GM18505 (cell line): ENCODE measurements around the gene GDF2.

Experiments used
- ATAC-seq: cut with Tn5 transposase; IDR thresholded peaks from one replicate; pipeline ENCODE4 v1.9.1; 2021; ENCODE audit not compliant: unreplicated experiment
- POLR2A ChIP-seq: IDR thresholded peaks from 4 replicates; pipeline ENCODE4 v1.6.1; 2011; ENCODE audit warnings: borderline replicate concordance; ENCODE audit not compliant: insufficient read depth, insufficient read length; ENCODE audit errors: extremely low read depth

The GDF2 gene

DNA sequence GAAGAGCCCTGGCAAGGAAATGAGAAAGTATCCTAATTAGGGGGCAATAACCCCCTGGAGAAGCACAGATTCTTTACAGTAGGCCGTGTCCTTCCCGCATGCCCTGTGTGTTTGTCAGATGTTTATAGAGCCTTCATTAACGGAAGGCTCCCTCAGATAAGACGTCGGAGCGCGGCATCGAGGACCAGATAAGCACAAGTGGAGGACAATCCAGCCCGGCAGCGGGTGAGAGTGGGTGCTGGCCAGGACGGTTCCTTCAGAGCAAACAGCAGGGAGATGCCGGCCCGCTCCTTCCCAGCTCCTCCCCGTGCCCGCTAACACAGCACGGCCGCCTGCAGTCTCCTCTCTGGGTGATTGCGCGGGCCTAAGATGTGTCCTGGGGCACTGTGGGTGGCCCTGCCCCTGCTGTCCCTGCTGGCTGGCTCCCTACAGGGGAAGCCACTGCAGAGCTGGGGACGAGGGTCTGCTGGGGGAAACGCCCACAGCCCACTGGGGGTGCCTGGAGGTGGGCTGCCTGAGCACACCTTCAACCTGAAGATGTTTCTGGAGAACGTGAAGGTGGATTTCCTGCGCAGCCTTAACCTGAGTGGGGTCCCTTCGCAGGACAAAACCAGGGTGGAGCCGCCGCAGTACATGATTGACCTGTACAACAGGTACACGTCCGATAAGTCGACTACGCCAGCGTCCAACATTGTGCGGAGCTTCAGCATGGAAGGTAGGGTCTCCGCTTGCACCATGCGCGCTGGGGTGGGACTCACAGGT is at the start of gene GDF2:
TSS of gene GDF2 (plus strand) at position 155 of the 762 bp plus-strand sequence. CDS start at position 370, 215 bp downstream.
- ATAC-seq: no peak
- no peak for TF ChIP-seq POLR2A

DNA sequence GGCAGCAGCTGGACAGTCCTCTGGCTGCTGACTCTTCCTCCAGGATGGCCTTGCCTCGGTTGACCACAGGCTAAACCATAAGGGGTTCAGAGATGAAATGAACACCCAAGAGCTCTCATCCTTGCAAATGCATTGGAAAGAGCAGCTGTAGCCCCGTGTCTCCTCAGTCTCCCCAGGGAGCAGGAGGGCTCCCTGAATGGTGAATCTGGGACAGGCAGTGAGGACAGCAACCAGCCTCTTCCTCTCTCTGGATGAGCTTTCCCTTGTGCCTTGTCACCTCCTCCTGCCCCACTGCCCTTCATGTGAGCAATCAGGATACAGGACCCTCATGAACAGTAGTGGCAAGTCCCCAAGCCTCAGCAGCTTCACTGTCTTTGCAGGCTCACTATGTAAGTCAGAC is 46.2 kb upstream of the GDF2 start:
- TF ChIP-seq POLR2A: no peak
- no peak for ATAC-seq

DNA sequence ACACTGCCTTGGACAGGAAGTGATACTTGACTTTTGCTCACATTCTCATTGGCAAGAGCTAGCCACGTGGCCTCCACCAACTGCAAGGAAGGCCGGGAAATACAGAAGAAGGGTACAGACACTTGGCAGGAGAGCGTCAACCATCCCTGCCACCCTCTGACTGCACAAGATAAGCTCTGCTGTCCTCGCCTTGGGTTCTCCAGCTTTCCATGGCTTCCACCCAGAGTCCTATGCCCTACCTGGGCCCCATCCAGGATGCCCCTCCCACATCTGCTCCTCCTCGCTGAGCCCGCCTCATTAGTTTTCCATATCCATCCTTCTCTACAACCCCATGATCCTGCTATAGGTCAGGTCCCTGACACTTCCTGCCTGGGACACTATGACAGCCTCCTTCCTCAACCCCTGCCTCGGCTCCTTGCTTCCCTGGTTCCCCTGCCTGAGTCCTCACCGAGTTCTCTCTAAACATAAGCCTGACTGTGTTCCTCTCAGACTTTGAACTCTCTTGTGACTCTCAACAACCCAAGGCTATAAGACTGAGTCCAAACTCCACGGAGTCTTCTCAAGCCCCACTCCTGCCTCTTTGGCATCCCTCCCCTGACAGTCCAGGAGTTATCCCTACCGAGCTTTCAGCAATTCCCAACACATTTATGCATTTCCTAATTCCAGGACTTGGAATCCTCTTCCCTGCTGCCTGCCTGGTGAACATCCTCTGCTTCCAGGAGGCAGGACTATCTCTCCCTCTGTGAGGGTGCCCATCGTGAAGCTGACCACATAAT is 45.5 kb upstream of the GDF2 start:
- no peak for TF ChIP-seq POLR2A
- ATAC-seq: no peak

DNA sequence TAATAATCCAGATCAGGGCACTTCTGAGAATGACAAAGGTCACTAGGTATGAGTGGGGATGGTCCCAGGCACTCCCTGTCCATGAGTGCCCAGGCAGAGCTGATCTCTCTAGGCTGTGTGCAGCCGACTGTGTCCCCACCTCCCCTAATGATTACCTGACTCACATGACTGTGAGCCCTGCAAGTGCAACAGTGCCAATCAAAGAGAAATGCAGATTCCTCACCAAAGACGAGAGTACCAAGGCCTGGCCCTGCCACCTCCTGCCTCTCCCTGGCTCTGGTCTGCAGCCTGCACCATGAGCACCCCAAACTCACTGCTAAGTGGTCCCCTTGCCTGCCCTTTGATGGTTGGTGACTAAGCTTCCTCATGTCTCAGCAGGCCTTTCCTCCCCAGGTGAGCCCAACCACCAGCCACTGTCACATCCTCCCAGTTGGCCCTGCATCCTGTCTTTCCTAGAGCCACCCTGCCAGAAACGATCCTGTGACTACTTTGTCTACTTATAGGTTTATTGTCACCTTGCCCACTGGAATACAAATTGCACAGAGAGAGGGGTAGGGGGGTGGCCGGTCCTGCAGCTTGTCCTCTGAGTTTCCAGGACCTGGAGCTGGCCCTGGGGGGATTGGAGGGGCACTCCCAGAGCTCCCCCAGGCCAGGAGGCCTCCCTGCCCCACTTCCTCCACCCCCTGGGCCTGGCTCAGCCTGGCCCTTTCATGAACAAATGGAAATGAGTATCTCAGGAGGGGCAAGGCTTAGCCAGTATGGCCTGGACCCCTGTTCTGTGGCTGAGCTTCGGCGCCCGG is 44.7 kb upstream of the GDF2 start:
- TF ChIP-seq POLR2A: no peak

DNA sequence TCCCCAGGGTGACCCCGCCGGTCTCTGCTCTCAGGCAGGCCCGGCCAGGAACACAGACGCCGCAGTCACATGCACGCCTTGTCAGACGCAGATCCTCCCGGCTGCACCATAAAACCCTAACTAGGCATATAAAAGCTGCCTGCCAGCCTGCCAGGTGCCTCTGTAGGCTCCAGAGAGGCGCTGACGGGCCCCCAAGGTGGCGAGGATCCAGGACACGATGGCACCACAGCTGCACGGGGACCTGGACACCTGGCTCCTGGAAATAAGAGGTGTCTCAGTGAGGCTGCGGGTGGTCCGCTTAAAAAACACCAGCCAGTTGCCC is 44.1 kb upstream of the GDF2 start:
- TF ChIP-seq POLR2A: no peak
- ATAC-seq: no peak

More for the DNA sequence above, 44.7 kb upstream of the GDF2 start:
- no peak for ATAC-seq

DNA sequence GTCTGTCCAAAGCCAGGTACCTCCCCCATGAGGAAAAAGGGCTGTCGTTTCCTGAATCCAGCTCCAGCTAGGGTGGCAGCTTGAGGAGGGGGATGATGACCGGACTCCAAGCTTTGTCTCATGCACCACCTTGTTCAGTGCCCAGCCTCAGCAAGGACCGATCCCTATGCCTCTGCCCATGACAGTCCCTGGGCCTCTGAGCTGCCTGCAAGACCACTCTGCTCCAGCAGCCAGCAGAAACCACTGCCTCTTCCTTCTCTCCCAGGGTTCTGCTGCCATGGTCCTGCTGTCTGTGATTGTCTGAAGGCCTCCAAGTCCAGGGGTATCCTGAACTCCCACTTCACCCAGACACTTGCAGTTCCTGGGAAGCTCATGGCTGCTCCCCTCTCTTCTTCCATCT is 43.5 kb upstream of the GDF2 start:
- ATAC-seq: no peak
- no peak for TF ChIP-seq POLR2A

DNA sequence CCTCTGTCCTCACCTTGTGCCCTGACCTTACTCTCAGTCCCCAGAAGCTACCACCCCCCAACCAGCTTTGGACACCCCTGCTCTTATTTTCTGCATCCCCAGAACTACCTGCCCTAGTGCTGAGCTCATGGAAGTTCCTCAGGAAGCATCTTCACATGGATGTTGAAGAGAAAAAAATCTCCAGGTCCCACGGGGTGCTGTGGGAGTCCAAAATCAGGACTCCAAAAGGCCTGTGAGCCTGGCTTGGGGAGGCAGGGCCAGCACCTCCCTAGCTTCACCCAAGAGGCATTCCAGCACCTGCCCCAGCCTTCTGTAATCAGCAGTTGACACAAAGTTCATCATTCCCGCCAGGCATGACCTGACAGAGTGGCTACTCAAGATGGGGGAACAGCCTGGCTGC is 43.0 kb upstream of the GDF2 start:
- no peak for ATAC-seq
- TF ChIP-seq POLR2A: no peak

DNA sequence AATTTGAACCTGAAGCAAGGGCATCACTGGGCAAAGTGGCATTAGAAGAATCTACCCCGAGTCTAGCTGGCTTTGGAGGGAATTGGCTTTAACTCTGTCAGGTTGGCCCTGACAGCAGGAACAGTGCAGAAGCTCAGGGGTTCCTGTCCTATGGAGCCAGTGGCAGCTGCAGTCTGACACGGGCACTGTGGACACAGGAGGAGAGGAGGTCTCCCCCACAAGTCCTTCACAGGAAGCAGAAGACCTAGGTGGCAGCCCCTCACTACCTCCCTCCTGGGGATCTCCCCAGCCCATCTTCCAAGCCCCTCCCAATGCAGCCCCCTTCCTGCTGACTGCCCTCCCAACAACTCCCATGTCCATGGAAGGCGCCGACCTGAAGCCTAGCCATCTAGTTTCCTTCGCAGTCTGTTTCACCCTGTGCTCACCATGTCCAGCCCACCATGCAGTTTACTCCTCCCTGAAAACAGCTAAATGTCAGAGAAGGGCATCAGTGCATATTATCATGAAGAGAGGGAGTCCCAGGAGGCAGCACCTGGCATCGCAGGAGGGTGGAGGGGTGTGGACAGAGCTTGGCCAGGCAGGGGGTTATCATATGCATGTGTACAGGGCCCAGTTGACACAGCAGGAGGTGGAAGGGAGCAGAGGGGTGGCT is 40.1 kb upstream of the GDF2 start:
- no peak for TF ChIP-seq POLR2A

DNA sequence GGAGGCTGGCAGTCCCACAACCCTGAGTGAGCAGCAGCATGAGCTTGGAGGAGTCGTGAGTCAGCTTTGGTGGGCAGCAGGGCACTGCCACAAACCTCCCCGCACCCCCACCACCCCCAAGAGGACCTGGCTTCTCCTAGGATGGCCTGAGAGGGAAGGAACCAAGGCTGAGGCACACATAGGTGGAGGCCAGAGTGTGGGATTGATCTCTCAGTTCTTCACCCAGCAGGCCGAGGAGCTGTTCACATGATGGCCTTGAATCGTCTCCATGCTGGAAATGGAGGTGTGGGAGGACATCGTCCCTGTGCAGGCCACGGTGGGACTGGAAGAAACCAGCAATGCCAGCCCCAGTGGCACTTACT is 39.6 kb upstream of the GDF2 start:
- TF ChIP-seq POLR2A: no peak
- no peak for ATAC-seq

More for the DNA sequence above, 40.1 kb upstream of the GDF2 start:
- no peak for ATAC-seq

DNA sequence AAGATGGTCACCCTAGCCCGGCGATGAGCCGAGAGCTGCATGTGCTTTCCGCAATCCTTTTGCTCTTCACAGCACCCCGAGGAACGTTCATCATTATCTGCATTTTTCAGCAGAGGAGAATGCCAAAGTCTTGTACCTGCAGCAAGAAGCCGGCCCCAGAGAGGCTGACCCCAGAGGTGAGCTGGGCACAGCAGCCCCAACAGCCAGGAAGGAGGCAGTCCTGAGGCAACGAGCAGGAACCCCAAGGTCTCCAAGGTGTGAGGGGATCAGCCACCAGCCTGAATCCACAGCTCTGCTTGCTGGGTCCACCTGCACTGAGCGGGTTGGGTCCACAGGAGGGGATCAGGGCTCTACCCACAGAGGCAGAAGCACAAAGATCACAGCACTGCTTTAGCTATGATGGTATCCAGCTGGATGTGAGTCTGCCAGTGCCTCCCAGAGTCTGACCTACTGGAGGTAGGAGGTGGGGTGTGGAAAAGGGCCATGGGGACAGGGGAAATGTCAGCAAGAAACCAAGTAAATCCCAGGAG is 39.1 kb upstream of the GDF2 start:
- no peak for ATAC-seq

DNA sequence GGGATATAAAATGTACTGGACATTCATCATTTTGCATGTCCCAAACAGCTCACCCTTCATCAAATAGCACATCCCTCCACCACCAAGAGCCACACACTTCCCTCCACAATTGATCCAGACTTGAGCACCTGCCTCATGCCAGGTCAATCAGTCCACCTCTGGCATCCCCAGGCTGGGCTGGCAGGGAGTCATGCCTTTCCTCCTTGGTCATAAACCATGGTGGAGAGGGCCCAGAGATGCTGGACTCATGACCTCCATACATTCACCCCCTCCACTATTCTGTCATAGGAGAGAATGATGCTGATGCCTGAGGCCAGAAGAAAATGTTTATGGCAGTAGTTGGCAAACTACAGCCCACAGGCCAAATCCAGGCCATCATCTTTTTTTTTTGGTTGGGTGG is 38.4 kb upstream of the GDF2 start:
- ATAC-seq: no peak
- no peak for TF ChIP-seq POLR2A

More for the DNA sequence above, 39.1 kb upstream of the GDF2 start:
- TF ChIP-seq POLR2A: no peak

DNA sequence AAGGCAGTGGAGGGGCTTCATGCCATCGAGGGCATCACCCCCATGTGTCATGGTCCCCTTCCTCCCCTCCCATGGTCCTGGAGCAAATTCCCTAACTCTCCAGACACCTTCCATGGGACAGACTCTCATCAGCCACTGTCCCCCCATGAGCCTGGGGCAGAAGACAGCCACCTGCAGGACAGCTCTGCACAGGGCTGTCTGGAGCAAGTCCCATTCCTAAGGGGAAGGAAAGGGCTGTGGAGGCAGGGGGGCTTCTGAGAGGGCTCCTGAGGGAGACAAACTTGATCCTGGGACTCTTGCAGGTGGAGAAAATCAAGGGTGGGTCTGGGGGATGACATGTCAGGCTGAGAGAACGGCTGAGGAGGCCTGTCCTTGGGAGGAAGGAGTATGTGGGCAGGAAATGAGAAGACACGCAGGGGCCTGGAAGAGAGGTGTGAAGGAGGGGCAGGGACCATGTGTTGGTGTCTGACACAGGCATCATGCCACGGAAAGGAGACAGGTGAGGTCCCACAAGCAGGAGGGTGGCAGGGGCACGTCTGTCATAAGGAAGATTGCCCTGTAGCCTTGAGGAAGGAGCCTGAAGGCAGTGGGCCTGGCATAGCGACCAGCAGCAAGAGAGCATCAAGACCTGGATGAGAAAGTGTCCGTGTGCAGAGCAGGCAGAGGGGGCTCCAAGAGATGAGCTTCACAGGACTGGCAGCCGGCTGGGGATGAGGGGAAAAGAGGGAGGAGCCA is 36.7 kb upstream of the GDF2 start:
- TF ChIP-seq POLR2A: no peak
- no peak for ATAC-seq
